Adrenal gland (tissue), 12 donors: ENCODE measurements around the gene ZNF862. TPM values are rescaled to one million over a fixed set of nuclear protein-coding genes. Genes with fewer than 3 reads are reported as not detected.

Experiments
- DNase-seq, 7 donors: peaks; one replicate each; pipeline ENCODE4 v3.0.0-alpha.2; 2019 to 2020
- H3K27ac ChIP-seq, 5 donors: fragments of 200-600 bp; sonication (generic) in 4 of 5; 1 replicate in 3 of 5; 2 replicates in 2 of 5; pipeline versions ENCODE4 v1.5.1 to v1.8.0; 2016 to 2020; ENCODE audit warnings: mild to moderate bottlenecking in 1 of 5
- H3K27me3 ChIP-seq: fragments of 200-600 bp; 2 replicates; pipeline ENCODE4 v1.8.0; 2021
- H3K36me3 ChIP-seq, 2 donors: fragments of 200-600 bp; replicated peaks in 1 of 2; 1 replicate in 1 of 2; 2 replicates in 1 of 2; pipeline versions ENCODE4 v1.5.1 to v1.8.0; 2018 to 2022
- H3K4me1 ChIP-seq, 2 donors: fragments of 200-600 bp; replicated peaks in 1 of 2; 1 replicate in 1 of 2; 2 replicates in 1 of 2; pipeline versions ENCODE4 v1.5.1 to v1.8.0; 2018 to 2021
- H3K4me3 ChIP-seq, 4 donors: fragments of 200-600 bp; sonication (generic) in 3 of 4; one replicate each; pipeline ENCODE4 v1.5.1; 2016 to 2018
- H3K9me3 ChIP-seq, 3 donors: fragments of 200-600 bp; sonication (generic) in 1 of 3; replicated peaks in 1 of 3; 1 replicate in 2 of 3; 2 replicates in 1 of 3; pipeline versions ENCODE4 v1.5.1 to v1.8.0; 2016 to 2021
- POLR2A ChIP-seq, 2 donors: fragments of 450-650 bp; IDR thresholded peaks; one replicate each; pipeline ENCODE4 v1.6.1; 2017; ENCODE audit warnings: antibody characterized with exemption in 2 of 2, mild to moderate bottlenecking in 2 of 2, moderate library complexity in 1 of 2
- WGBS, 4 donors: extraction: QIAGEN DNeasy Blood & Tissue Kit in 2 of 4; methylation state at CpG; one replicate each; pipeline versions ENCODE4 v1.1.5 to v1.1.7; 2013 to 2017; 5-methylcytosine and 5-hydroxymethylcytosine counted together
- intact Hi-C, 2 donors: fragments of 100-400 bp; cut with DNase I; formaldehyde crosslinking; loops; one replicate each; pipeline versions ENCODE4 v1.14.1 to v1.15.0; 2022 to 2023
- polyA plus RNA-seq, 3 donors: library from polyadenylated mRNA; stranded (reverse); fragments of 200-250 nt in 2 of 3; fragments of 350-450 nt in 1 of 3; fragmentation: Illumina TruSeq in 1 of 3; extraction: RNeasy Lipid Tissue Mini Kit (QIAGEN cat#74804) in 1 of 3; gene quantifications; one replicate each; pipeline ENCODE4 v1.2.3, GENCODE V29; 2013 to 2014
- total RNA-seq, 9 donors: library from RNA; depleted of rRNA in 4 of 9; stranded (reverse); fragments of >200 nt in 4 of 9; fragments of 120-200 nt in 1 of 9; fragmentation: NEBNext Ultra II Directional in 1 of 9; extraction: Animal tissue kit (Norgen Biotek cat#: 25700) in 1 of 9; gene quantifications; one replicate each; pipeline versions ENCODE4 v1.1.0 to v1.2.4, GENCODE V29; 2013 to 2023
- TF ChIP-seq, protein P1 (sequence below), 6 experiments: fragments of 450-650 bp in 4 of 6; fragments of 200-600 bp in 2 of 6; sonication (generic) in 1 of 6; IDR thresholded peaks; 1 replicate in 5 of 6; 2 replicates in 1 of 6; pipeline versions ENCODE4 v1.5.1 to v1.8.0; 2016 to 2021; ENCODE audit warnings: antibody characterized with exemption in 6 of 6, mild to moderate bottlenecking in 2 of 6, moderate library complexity in 1 of 6
- donor health status: healthy with polysubstance abuse.
- donor health status: Bipolar disorder and iron deficiency.
- donor health status: DM: yes; HTN: yes; CAD: no.
- donor health status: DM: no; HTN: no; CAD: no.
- donor health status: DM: no; HTN: no; CAD: no.
- donor health status: DM: yes; HTN: yes; CAD: no.

ZNF862 gene
- total and polyA plus RNA-seq, 12 donors = 7.3 to 32.9 (median 13.9) TPM

DNA sequence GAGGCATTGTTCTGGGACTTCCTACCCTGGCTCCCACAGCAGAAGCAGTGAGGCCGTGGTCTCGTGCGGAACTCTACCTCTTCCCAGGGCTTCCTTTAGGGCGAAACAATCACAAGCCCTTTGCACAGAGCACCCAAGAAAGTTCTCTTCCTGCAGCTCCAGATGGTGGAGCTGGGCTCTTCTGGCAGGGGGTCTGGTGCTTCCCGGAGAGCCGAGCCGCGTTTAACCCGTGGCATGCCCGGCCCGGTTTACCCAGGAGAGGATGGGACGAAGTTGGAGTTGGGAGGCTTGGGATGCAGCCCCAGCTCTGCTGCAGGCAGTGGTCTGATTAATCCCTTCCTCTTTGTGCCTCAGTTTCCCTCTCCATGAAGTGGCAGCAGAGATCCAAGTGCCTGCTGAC, 26.6 kb downstream of the ZNF862 start:
- Histone ChIP-seq H3K4me3 (no peak overlapping the region), H3K4me1 (no peaks in the 10 kb centered on the region), H3K27ac (no peak overlapping the region), H3K36me3 (peaks cover 0 to 29% of the 10 kb centered on the region in 2 donors), H3K27me3 (no peaks in the 10 kb centered on the region), H3K9me3 (no peaks in the 10 kb centered on the region)
- intact Hi-C loops = no loop called here
- 92 to 96% (median 95%) methylated on average over 11 to 12 of the region's 12 CpGs for WGBS, 4 donors
- TF ChIP-seq, protein P1, sequence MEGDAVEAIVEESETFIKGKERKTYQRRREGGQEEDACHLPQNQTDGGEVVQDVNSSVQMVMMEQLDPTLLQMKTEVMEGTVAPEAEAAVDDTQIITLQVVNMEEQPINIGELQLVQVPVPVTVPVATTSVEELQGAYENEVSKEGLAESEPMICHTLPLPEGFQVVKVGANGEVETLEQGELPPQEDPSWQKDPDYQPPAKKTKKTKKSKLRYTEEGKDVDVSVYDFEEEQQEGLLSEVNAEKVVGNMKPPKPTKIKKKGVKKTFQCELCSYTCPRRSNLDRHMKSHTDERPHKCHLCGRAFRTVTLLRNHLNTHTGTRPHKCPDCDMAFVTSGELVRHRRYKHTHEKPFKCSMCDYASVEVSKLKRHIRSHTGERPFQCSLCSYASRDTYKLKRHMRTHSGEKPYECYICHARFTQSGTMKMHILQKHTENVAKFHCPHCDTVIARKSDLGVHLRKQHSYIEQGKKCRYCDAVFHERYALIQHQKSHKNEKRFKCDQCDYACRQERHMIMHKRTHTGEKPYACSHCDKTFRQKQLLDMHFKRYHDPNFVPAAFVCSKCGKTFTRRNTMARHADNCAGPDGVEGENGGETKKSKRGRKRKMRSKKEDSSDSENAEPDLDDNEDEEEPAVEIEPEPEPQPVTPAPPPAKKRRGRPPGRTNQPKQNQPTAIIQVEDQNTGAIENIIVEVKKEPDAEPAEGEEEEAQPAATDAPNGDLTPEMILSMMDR (IDR thresholded peaks at IDR 0.05) = no peak
- TF ChIP-seq POLR2A (IDR thresholded peaks at IDR 0.05) = no peak
- no peak for DNase-seq

DNA sequence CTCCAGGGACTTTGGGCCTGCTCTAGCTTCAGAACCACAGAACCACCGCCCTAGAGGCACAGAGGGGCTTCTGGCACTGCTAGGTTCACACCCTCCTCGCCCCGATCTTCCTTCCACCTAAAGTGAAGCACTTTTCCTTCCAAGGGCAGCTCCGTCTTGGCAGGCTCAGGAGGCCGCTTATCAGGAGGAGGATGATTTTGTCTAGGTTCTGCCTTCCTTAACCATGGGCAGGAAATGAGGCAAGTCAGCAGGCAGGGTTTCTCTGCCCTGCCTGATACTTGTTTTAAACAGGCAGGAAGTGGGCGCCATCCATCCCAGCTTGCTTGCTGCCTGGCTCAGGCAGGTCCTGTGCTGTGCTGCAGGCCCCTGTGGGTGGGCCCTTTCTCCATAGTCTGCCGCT, 27.3 kb downstream of the ZNF862 start:
- Histone ChIP-seq H3K4me1 (no peaks in the 10 kb centered on the region), H3K27me3 (no peaks in the 10 kb centered on the region), H3K36me3 (peaks cover 0 to 29% of the 10 kb centered on the region in 2 donors), H3K9me3 (no peaks in the 10 kb centered on the region), H3K4me3 (no peak overlapping the region), H3K27ac (peak overlapping the region in 1 of 5 donors; percentile 34)
- DNase-seq = peak in 2 of 7 donors; percentile 38 to 56
- WGBS, 4 donors = 63 to 79% (median 78%) methylated on average over 5 to 7 of the region's 7 CpGs
- TF ChIP-seq, protein P1 (IDR thresholded peaks at IDR 0.05) = no peak
- TF ChIP-seq POLR2A (IDR thresholded peaks at IDR 0.05) = no peak
- intact Hi-C loops = no loop called here

DNA sequence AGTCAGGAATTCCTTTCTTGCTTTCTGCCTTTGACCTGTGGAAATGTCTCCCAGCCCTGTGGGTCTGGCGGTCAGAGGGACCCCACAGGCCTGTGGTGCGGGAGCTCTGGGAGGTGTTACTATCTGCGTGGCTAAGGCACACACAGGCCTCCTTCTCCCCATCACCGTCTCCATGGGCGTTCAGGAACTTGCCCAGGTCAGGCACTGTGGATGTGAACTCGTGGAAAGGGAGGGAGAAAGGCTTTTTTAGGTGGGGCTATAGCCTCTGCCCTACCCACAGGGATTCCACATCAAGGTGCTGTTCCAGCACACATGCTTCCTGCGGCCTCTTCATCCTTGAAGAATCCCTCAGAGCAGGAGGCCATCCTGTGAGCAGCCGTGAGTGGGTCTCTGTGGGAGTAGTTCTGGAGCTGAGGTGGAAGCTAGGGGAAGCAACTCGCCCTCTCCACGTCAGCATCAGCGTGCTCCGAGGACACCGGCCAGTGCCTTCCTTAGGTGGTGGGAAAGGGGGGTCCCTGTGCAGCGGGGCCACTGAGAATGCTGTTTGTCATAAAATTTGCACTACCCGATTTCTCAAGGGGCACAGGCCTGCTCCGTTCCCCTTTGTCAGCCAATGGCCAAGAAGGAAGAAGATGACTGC, 28.1 kb downstream of the ZNF862 start:
- peak in 1 of 7 donors; percentile 35 for DNase-seq
- WGBS, 4 donors = 85 to 87% (median 86%) methylated on average over 16 of the region's 16 CpGs
- Histone ChIP-seq H3K36me3 (peaks cover 0 to 21% of the 10 kb centered on the region in 2 donors), H3K4me3 (no peak overlapping the region), H3K9me3 (no peaks in the 10 kb centered on the region), H3K27me3 (no peaks in the 10 kb centered on the region), H3K4me1 (no peaks in the 10 kb centered on the region), H3K27ac (no peak overlapping the region)
- TF ChIP-seq, protein P1 (IDR thresholded peaks at IDR 0.05) = no peak
- TF ChIP-seq POLR2A (IDR thresholded peaks at IDR 0.05) = no peak
- intact Hi-C loops = no loop called here

DNA sequence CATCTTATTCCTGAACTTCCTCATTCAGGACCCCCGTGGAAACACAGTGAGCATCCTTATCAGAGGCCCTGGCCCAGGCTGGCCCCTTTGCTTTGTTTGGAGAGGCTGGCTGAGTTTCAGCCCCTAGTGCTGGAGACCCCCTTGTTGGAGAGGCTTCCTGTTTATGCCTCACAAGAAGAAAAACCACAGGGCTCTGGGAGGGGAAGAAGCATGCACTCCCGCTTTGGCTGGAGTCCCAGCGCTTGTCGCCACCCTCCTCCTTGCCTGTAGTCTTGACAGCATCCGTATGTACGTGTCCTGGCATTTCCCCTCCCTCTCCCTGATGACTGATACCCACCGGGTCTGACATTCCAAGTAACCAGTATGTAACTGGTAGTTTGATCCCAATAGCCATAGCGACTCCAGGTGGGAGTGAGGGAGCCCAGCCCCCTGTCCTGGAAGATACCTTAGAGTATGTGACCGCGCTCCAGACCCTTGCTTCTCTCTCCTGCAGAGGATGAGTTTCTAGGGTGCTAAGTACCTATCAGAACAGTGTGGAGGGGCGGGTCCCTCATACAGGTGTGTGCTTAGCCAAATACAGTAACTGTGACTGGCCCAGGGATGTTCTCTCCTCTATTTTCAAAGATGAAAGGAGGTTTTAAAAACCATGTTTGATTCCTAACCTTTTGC, 28.7 kb downstream of the ZNF862 start:
- H3K9me3 ChIP-seq = no peaks in the 10 kb centered on the region
- no peaks in the 10 kb centered on the region for H3K4me1 ChIP-seq
- 59 to 81% (median 65%) methylated on average over 11 of the region's 11 CpGs for WGBS, 4 donors
- peak in 1 of 7 donors; percentile 56 for DNase-seq
- H3K27me3 ChIP-seq = no peaks in the 10 kb centered on the region
- H3K27ac ChIP-seq = no peak overlapping the region
- peaks cover 0 to 20% of the 10 kb centered on the region in 2 donors for H3K36me3 ChIP-seq
- intact Hi-C loops = no loop called here
- no peak overlapping the region for H3K4me3 ChIP-seq
- TF ChIP-seq POLR2A (IDR thresholded peaks at IDR 0.05) = no peak
- TF ChIP-seq, protein P1 (IDR thresholded peaks at IDR 0.05) = no peak
